Measurements from ENCODE around the gene THEM5.

The THEM5 gene

GRCh38 chr1:151839457-151840403 lies 13.8 kb downstream of the THEM5 start, which contains the start of gene C2CD4D:
Gene C2CD4D (minus strand): TSS chr1:151839820. CDS start chr1:151838989, 831 bp downstream.
- DNase-seq (ENCODE audit: low read depth): peak; percentile 65

- no peak for DNase-seq (ENCODE audit: low read depth)
These were observed 14.5 kb downstream of the THEM5 start for GRCh38 chr1:151839082-151839412.

GRCh38 chr1:151838222-151839081 lies 15.1 kb downstream of the THEM5 start:
- peak; percentile 52 for DNase-seq (ENCODE audit: low read depth)

- DNase-seq (ENCODE audit: low read depth): no peak
These were observed 15.7 kb downstream of the THEM5 start for GRCh38 chr1:151837884-151838221.

- no peak for DNase-seq (ENCODE audit: low read depth)
These were observed 16.3 kb downstream of the THEM5 start for GRCh38 chr1:151837197-151837596.

GRCh38 chr1:151835596-151835995 lies 17.9 kb downstream of the THEM5 start:
- no peak for DNase-seq (ENCODE audit: low read depth)

GRCh38 chr1:151834239-151834638 lies 19.3 kb downstream of the THEM5 start:
- no peak for DNase-seq (ENCODE audit: low read depth)

GRCh38 chr1:151833172-151833900 lies 20.2 kb downstream of the THEM5 start:
- no peak for DNase-seq (ENCODE audit: low read depth)

GRCh38 chr1:151832318-151832980 lies 21.1 kb downstream of the THEM5 start:
- no peak for DNase-seq (ENCODE audit: low read depth)

- DNase-seq (ENCODE audit: low read depth): no peak
These were observed 21.9 kb downstream of the THEM5 start, which contains the start of gene RORC for GRCh38 chr1:151831605-151832004. Gene RORC (minus strand): TSS chr1:151831802. CDS start chr1:151831764, 38 bp downstream.

GRCh38 chr1:151831256-151831591 lies 22.3 kb downstream of the THEM5 start:
- no peak for DNase-seq (ENCODE audit: low read depth)

- DNase-seq (ENCODE audit: low read depth): no peak
These were observed 23.5 kb downstream of the THEM5 start for GRCh38 chr1:151830055-151830454.

- no peak for DNase-seq (ENCODE audit: low read depth)
These were observed 24.0 kb downstream of the THEM5 start for GRCh38 chr1:151829352-151830046.

- no peak for DNase-seq (ENCODE audit: low read depth)
These were observed 24.6 kb downstream of the THEM5 start for GRCh38 chr1:151828921-151829320.

- DNase-seq (ENCODE audit: low read depth): no peak
These were observed 25.7 kb downstream of the THEM5 start for GRCh38 chr1:151827853-151828252.

- no peak for DNase-seq (ENCODE audit: low read depth)
These were observed 27.5 kb downstream of the THEM5 start for GRCh38 chr1:151825751-151826660.

- DNase-seq (ENCODE audit: low read depth): no peak
These were observed 28.3 kb downstream of the THEM5 start for GRCh38 chr1:151825204-151825603.

GRCh38 chr1:151823175-151823574 lies 30.3 kb downstream of the THEM5 start:
- DNase-seq (ENCODE audit: low read depth): no peak

GRCh38 chr1:151822404-151822803 lies 31.1 kb downstream of the THEM5 start:
- peak; percentile 66 for DNase-seq (ENCODE audit: low read depth)

GRCh38 chr1:151820940-151821339 lies 32.6 kb downstream of the THEM5 start:
- no peak for DNase-seq (ENCODE audit: low read depth)
